Measurements from ENCODE around the gene SEMA6C.
A peak's percentile ranks its signal among the peaks of the same experiment; 100 is the strongest.
"Not testable (repeated sequence)": the region's sequence is repeated elsewhere in the genome, so short reads cannot be mapped to it uniquely, and the experiment has no call there.

SEMA6C gene

GRCh38 chr1:151146412-151147131, at the start of gene SEMA6C:
Gene SEMA6C (minus strand): TSS chr1:151146631. CDS start chr1:151142621, 4,010 bp downstream.
- H3K4me1 ChIP-seq (ENCODE audit: insufficient read depth, low read length): peaks cover 30% of the 10 kb centered on the region
- peak within 1 kb of the TSS; percentile 90 for H3K27ac ChIP-seq (ENCODE audit: low read depth, low read length)
- H3K9ac ChIP-seq (ENCODE audit: low read length): peak within 1 kb of the TSS; percentile 75
- H3K9me3 ChIP-seq (ENCODE audit: low read length): no peaks in the 10 kb centered on the region
- no peaks in the 10 kb centered on the region for H3K27me3 ChIP-seq (ENCODE audit: control insufficient read depth in 1 of 2, insufficient read depth in 2 of 2, low read length in 2 of 2)
- peak within 1 kb of the TSS; percentile 85 to 97 for H3K4me3 ChIP-seq (ENCODE audit: low read depth in 1 of 2, low read length in 2 of 2)
- no peaks in the 10 kb centered on the region for H3K36me3 ChIP-seq (ENCODE audit: insufficient read depth, low read length)

- H3K27ac ChIP-seq (ENCODE audit: low read depth, low read length); H3K4me3 ChIP-seq (ENCODE audit: low read depth in 1 of 2, low read length in 2 of 2); H3K9ac ChIP-seq (ENCODE audit: low read length): not testable (repeated sequence)
Observed at GRCh38 chr1:151194894-151195594, 48.6 kb upstream of the SEMA6C start.

GRCh38 chr1:151193856-151194255, 47.4 kb upstream of the SEMA6C start:
- H3K27me3 ChIP-seq (ENCODE audit: control insufficient read depth in 1 of 2, insufficient read depth in 2 of 2, low read length in 2 of 2): no peaks in the 10 kb centered on the region
- H3K9ac ChIP-seq (ENCODE audit: low read length): no peak overlapping the region
- H3K27ac ChIP-seq (ENCODE audit: low read depth, low read length): no peak overlapping the region

More at GRCh38 chr1:151194894-151195594, 48.6 kb upstream of the SEMA6C start:
- H3K27me3 ChIP-seq (ENCODE audit: control insufficient read depth in 1 of 2, insufficient read depth in 2 of 2, low read length in 2 of 2); H3K36me3 ChIP-seq (ENCODE audit: insufficient read depth, low read length); H3K9me3 ChIP-seq (ENCODE audit: low read length): not testable (repeated sequence)
- H3K4me1 ChIP-seq (ENCODE audit: insufficient read depth, low read length): peaks cover 12% of the 10 kb centered on the region

GRCh38 chr1:151193304-151193703, 46.9 kb upstream of the SEMA6C start:
- no peaks in the 10 kb centered on the region for H3K36me3 ChIP-seq (ENCODE audit: insufficient read depth, low read length)
- no peak overlapping the region for H3K27ac ChIP-seq (ENCODE audit: low read depth, low read length)
- peaks cover 17% of the 10 kb centered on the region for H3K4me1 ChIP-seq (ENCODE audit: insufficient read depth, low read length)
- H3K9ac ChIP-seq (ENCODE audit: low read length): no peak overlapping the region
- H3K9me3 ChIP-seq (ENCODE audit: low read length): no peaks in the 10 kb centered on the region
- no peak overlapping the region for H3K4me3 ChIP-seq (ENCODE audit: low read depth in 1 of 2, low read length in 2 of 2)
- H3K27me3 ChIP-seq (ENCODE audit: control insufficient read depth in 1 of 2, insufficient read depth in 2 of 2, low read length in 2 of 2): no peaks in the 10 kb centered on the region

More at GRCh38 chr1:151193856-151194255, 47.4 kb upstream of the SEMA6C start:
- H3K36me3 ChIP-seq (ENCODE audit: insufficient read depth, low read length): no peaks in the 10 kb centered on the region
- peaks cover 12% of the 10 kb centered on the region for H3K4me1 ChIP-seq (ENCODE audit: insufficient read depth, low read length)
- H3K4me3 ChIP-seq (ENCODE audit: low read depth in 1 of 2, low read length in 2 of 2): no peak overlapping the region
- H3K9me3 ChIP-seq (ENCODE audit: low read length): no peaks in the 10 kb centered on the region

GRCh38 chr1:151192047-151192446, 45.6 kb upstream of the SEMA6C start:
- H3K9me3 ChIP-seq (ENCODE audit: low read length): no peaks in the 10 kb centered on the region
- H3K27ac ChIP-seq (ENCODE audit: low read depth, low read length): no peak overlapping the region
- no peak overlapping the region for H3K9ac ChIP-seq (ENCODE audit: low read length)
- peaks cover 15% of the 10 kb centered on the region for H3K4me1 ChIP-seq (ENCODE audit: insufficient read depth, low read length)
- no peak overlapping the region for H3K4me3 ChIP-seq (ENCODE audit: low read depth in 1 of 2, low read length in 2 of 2)
- no peaks in the 10 kb centered on the region for H3K27me3 ChIP-seq (ENCODE audit: control insufficient read depth in 1 of 2, insufficient read depth in 2 of 2, low read length in 2 of 2)
- H3K36me3 ChIP-seq (ENCODE audit: insufficient read depth, low read length): no peaks in the 10 kb centered on the region

- Histone ChIP-seq H3K27me3 (ENCODE audit: control insufficient read depth in 1 of 2, insufficient read depth in 2 of 2, low read length in 2 of 2) (no peaks in the 10 kb centered on the region), H3K27ac (ENCODE audit: low read depth, low read length) (peak within 1 kb of the TSS; percentile 96), H3K9ac (ENCODE audit: low read length) (peak within 1 kb of the TSS; percentile 94), H3K36me3 (ENCODE audit: insufficient read depth, low read length) (peaks cover 11% of the 10 kb centered on the region), H3K4me1 (ENCODE audit: insufficient read depth, low read length) (peaks cover 15% of the 10 kb centered on the region), H3K9me3 (ENCODE audit: low read length) (no peaks in the 10 kb centered on the region), H3K4me3 (ENCODE audit: low read depth in 1 of 2, low read length in 2 of 2) (peak within 1 kb of the TSS; percentile 87 to 88)
Observed at GRCh38 chr1:151189637-151190445, 43.4 kb upstream of the SEMA6C start, which contains the start of gene VPS72. Gene VPS72 (minus strand): TSS chr1:151190197. CDS start chr1:151190121, 76 bp downstream.

- not testable (repeated sequence) for H3K9me3 ChIP-seq (ENCODE audit: low read length); H3K27me3 ChIP-seq (ENCODE audit: control insufficient read depth in 1 of 2, insufficient read depth in 2 of 2, low read length in 2 of 2); H3K9ac ChIP-seq (ENCODE audit: low read length)
- Histone ChIP-seq H3K36me3 (ENCODE audit: insufficient read depth, low read length) (peaks cover 21% of the 10 kb centered on the region), H3K4me3 (ENCODE audit: low read depth in 1 of 2, low read length in 2 of 2) (peak overlapping the region in 1 of 2 donors; percentile 88), H3K27ac (ENCODE audit: low read depth, low read length) (peak overlapping the region; percentile 96), H3K4me1 (ENCODE audit: insufficient read depth, low read length) (peaks cover 15% of the 10 kb centered on the region)
Observed at GRCh38 chr1:151188667-151189066, 42.2 kb upstream of the SEMA6C start.

- Histone ChIP-seq H3K27me3 (ENCODE audit: control insufficient read depth in 1 of 2, insufficient read depth in 2 of 2, low read length in 2 of 2) (no peaks in the 10 kb centered on the region), H3K9ac (ENCODE audit: low read length) (no peak overlapping the region), H3K27ac (ENCODE audit: low read depth, low read length) (no peak overlapping the region), H3K4me3 (ENCODE audit: low read depth in 1 of 2, low read length in 2 of 2) (no peak overlapping the region), H3K36me3 (ENCODE audit: insufficient read depth, low read length) (peaks cover 33% of the 10 kb centered on the region), H3K4me1 (ENCODE audit: insufficient read depth, low read length) (peaks cover 15% of the 10 kb centered on the region), H3K9me3 (ENCODE audit: low read length) (no peaks in the 10 kb centered on the region)
Observed at GRCh38 chr1:151187205-151187604, 40.8 kb upstream of the SEMA6C start.

- H3K27me3 ChIP-seq (ENCODE audit: control insufficient read depth in 1 of 2, insufficient read depth in 2 of 2, low read length in 2 of 2): no peaks in the 10 kb centered on the region
- no peak overlapping the region for H3K27ac ChIP-seq (ENCODE audit: low read depth, low read length)
- peaks cover 12% of the 10 kb centered on the region for H3K4me1 ChIP-seq (ENCODE audit: insufficient read depth, low read length)
- H3K4me3 ChIP-seq (ENCODE audit: low read depth in 1 of 2, low read length in 2 of 2): no peak overlapping the region
- peaks cover 53% of the 10 kb centered on the region for H3K36me3 ChIP-seq (ENCODE audit: insufficient read depth, low read length)
- no peaks in the 10 kb centered on the region for H3K9me3 ChIP-seq (ENCODE audit: low read length)
- no peak overlapping the region for H3K9ac ChIP-seq (ENCODE audit: low read length)
Observed at GRCh38 chr1:151184211-151184610, 37.8 kb upstream of the SEMA6C start.

- H3K9ac ChIP-seq (ENCODE audit: low read length): no peak overlapping the region
- peaks cover 64% of the 10 kb centered on the region for H3K36me3 ChIP-seq (ENCODE audit: insufficient read depth, low read length)
- H3K4me1 ChIP-seq (ENCODE audit: insufficient read depth, low read length): no peaks in the 10 kb centered on the region
- no peak overlapping the region for H3K27ac ChIP-seq (ENCODE audit: low read depth, low read length)
- H3K27me3 ChIP-seq (ENCODE audit: control insufficient read depth in 1 of 2, insufficient read depth in 2 of 2, low read length in 2 of 2): no peaks in the 10 kb centered on the region
- H3K4me3 ChIP-seq (ENCODE audit: low read depth in 1 of 2, low read length in 2 of 2): no peak overlapping the region
- H3K9me3 ChIP-seq (ENCODE audit: low read length): no peaks in the 10 kb centered on the region
Observed at GRCh38 chr1:151176514-151177045, 30.1 kb upstream of the SEMA6C start.

- H3K36me3 ChIP-seq (ENCODE audit: insufficient read depth, low read length): peaks cover 58% of the 10 kb centered on the region
- no peak within 1 kb of the TSS for H3K4me3 ChIP-seq (ENCODE audit: low read depth in 1 of 2, low read length in 2 of 2)
- no peaks in the 10 kb centered on the region for H3K27me3 ChIP-seq (ENCODE audit: control insufficient read depth in 1 of 2, insufficient read depth in 2 of 2, low read length in 2 of 2)
- no peak within 1 kb of the TSS for H3K27ac ChIP-seq (ENCODE audit: low read depth, low read length)
- H3K9ac ChIP-seq (ENCODE audit: low read length): no peak within 1 kb of the TSS
- no peaks in the 10 kb centered on the region for H3K4me1 ChIP-seq (ENCODE audit: insufficient read depth, low read length)
- no peaks in the 10 kb centered on the region for H3K9me3 ChIP-seq (ENCODE audit: low read length)
Observed at GRCh38 chr1:151175863-151176262, 29.4 kb upstream of the SEMA6C start, which contains the start of gene TMOD4. Gene TMOD4 (minus strand): TSS chr1:151175981. CDS start chr1:151174875, 1,106 bp downstream.

All from muscle layer of colon (tissue), 2 donors.